Measurements from ENCODE around the gene RNF167. TPM values are rescaled to one million over a fixed set of nuclear protein-coding genes. Genes with fewer than 3 reads are reported as not detected.

RNF167 gene
- total and polyA plus RNA-seq, 2 of the 8 experiments (the other 6 are each of a cell fraction or from before 2014, with no cell fraction given): 140 to 281 TPM

GRCh38 chr17:4948166-4948930 lies 8.3 kb downstream of the RNF167 start, which contains the start of gene PFN1 (continued):
- no peak for TF ChIP-seq KDM5A (IDR thresholded peaks at IDR 0.05; ENCODE audit: low read length)
- peak in 1 of 2 experiments; percentile 48; a peak in 2 of 4 replicates for TF ChIP-seq HDAC2 (IDR thresholded peaks at IDR 0.05; ENCODE audit: borderline replicate concordance in 1 of 2, low read depth in 2 of 2, low read length in 2 of 2)
- no peak; the same call in 1 of the 2 replicates for TF ChIP-seq CHD2 (IDR thresholded peaks at IDR 0.05; ENCODE audit: low read length)
- no peak for TF ChIP-seq EGR1 (IDR thresholded peaks at IDR 0.05; ENCODE audit: borderline replicate concordance, low read depth, low read length)
- TF ChIP-seq SUZ12 (IDR thresholded peaks at IDR 0.05; ENCODE audit: low read length): no peak
- TF ChIP-seq JUN (IDR thresholded peaks at IDR 0.05; ENCODE audit: low read depth, low read length): no peak
- no peak for TF ChIP-seq RNF2 (IDR thresholded peaks at IDR 0.05; ENCODE audit: borderline replicate concordance, low read depth, low read length, missing control alignments, poor library complexity, severe bottlenecking)
- no peak for TF ChIP-seq EZH2 (IDR thresholded peaks at IDR 0.05; ENCODE audit: low read depth, low read length, severe bottlenecking)
- TF ChIP-seq BCL11A (IDR thresholded peaks at IDR 0.05; ENCODE audit: low read depth in 2 of 2, low read length in 2 of 2): no peak
- no peak for TF ChIP-seq GTF2F1 (IDR thresholded peaks at IDR 0.05; ENCODE audit: borderline replicate concordance, low read depth, low read length)
- TF ChIP-seq USF2 (IDR thresholded peaks at IDR 0.05; ENCODE audit: low read length): no peak
- TF ChIP-seq GABPA (IDR thresholded peaks at IDR 0.05; ENCODE audit: borderline replicate concordance, insufficient read depth, low read length): no peak
- no peak for TF ChIP-seq CBX8 (IDR thresholded peaks at IDR 0.05; ENCODE audit: borderline replicate concordance, low read depth, low read length)
- TF ChIP-seq TCF12 (IDR thresholded peaks at IDR 0.05; ENCODE audit: low read depth, low read length): no peak
